ENCODE measurements around the gene CYP27C1.

CYP27C1 gene

GRCh38 chr2:127169066-127169660 is 50.9 kb downstream of the CYP27C1 start:
- H3K36me3 ChIP-seq (replicated peaks; ENCODE audit: low read depth, low read length): no peaks in the 10 kb centered on the region
- H3K27ac ChIP-seq (ENCODE audit: low read length): no peak overlapping the region

GRCh38 chr2:127166231-127166860 is 53.8 kb downstream of the CYP27C1 start:
- no peak for TF ChIP-seq EZH2phosphoT487 (IDR thresholded peaks at IDR 0.05; ENCODE audit: low read depth)
- TF ChIP-seq CTCF (IDR thresholded peaks at IDR 0.05; ENCODE audit: low read depth, low read length): no peak

More at GRCh38 chr2:127169066-127169660, 50.9 kb downstream of the CYP27C1 start:
- TF ChIP-seq CTCF (IDR thresholded peaks at IDR 0.05; ENCODE audit: low read depth, low read length): no peak
- TF ChIP-seq EZH2phosphoT487 (IDR thresholded peaks at IDR 0.05; ENCODE audit: low read depth): no peak
- no peak overlapping the region for H3K9ac ChIP-seq (ENCODE audit: low read length)
- no peak overlapping the region for H2AFZ ChIP-seq (ENCODE audit: low read depth, low read length)
- no peak overlapping the region for H3K4me3 ChIP-seq (ENCODE audit: low read length)
- 0 out of 2 replicates have a peak, but pooled peaks cover 4% of the 10 kb centered on the region for H3K27me3 ChIP-seq (ENCODE audit: low read depth, low read length)
- no peaks in the 10 kb centered on the region for H4K20me1 ChIP-seq (ENCODE audit: insufficient read depth, low read length)
- no peaks in the 10 kb centered on the region for H3K9me3 ChIP-seq (ENCODE audit: insufficient read depth, low read length)
- H3K79me2 ChIP-seq (ENCODE audit: low read length): no peaks in the 10 kb centered on the region
- H3K4me1 ChIP-seq (ENCODE audit: low read length): no peaks in the 10 kb centered on the region
- H3K4me2 ChIP-seq (ENCODE audit: low read length): no peak overlapping the region

GRCh38 chr2:127165539-127165935 is 54.6 kb downstream of the CYP27C1 start:
- no peak overlapping the region for H2AFZ ChIP-seq (ENCODE audit: low read depth, low read length)
- no peak overlapping the region for H3K9ac ChIP-seq (ENCODE audit: low read length)
- H3K79me2 ChIP-seq (ENCODE audit: low read length): no peaks in the 10 kb centered on the region
- TF ChIP-seq EZH2phosphoT487 (IDR thresholded peaks at IDR 0.05; ENCODE audit: low read depth) (no peak), CTCF (IDR thresholded peaks at IDR 0.05; ENCODE audit: low read depth, low read length) (no peak)
- H3K27me3 ChIP-seq (ENCODE audit: low read depth, low read length): peaks cover 12% of the 10 kb centered on the region; the same call in 1 of the 2 replicates
- H3K9me3 ChIP-seq (ENCODE audit: insufficient read depth, low read length): no peaks in the 10 kb centered on the region
- no peak overlapping the region for H3K4me2 ChIP-seq (ENCODE audit: low read length)
- H3K36me3 ChIP-seq (replicated peaks; ENCODE audit: low read depth, low read length): no peaks in the 10 kb centered on the region
- H3K27ac ChIP-seq (ENCODE audit: low read length): no peak overlapping the region
- H3K4me3 ChIP-seq (ENCODE audit: low read length): no peak overlapping the region
- no peaks in the 10 kb centered on the region for H3K4me1 ChIP-seq (ENCODE audit: low read length)
- no peaks in the 10 kb centered on the region for H4K20me1 ChIP-seq (ENCODE audit: insufficient read depth, low read length)

More at GRCh38 chr2:127166231-127166860, 53.8 kb downstream of the CYP27C1 start:
- no peak overlapping the region for H3K9ac ChIP-seq (ENCODE audit: low read length)
- H4K20me1 ChIP-seq (ENCODE audit: insufficient read depth, low read length): no peaks in the 10 kb centered on the region
- no peak overlapping the region for H3K27ac ChIP-seq (ENCODE audit: low read length)
- H3K9me3 ChIP-seq (ENCODE audit: insufficient read depth, low read length): no peaks in the 10 kb centered on the region
- no peaks in the 10 kb centered on the region for H3K36me3 ChIP-seq (replicated peaks; ENCODE audit: low read depth, low read length)
- peaks cover 8% of the 10 kb centered on the region; the same call in 1 of the 2 replicates for H3K27me3 ChIP-seq (ENCODE audit: low read depth, low read length)
- no peaks in the 10 kb centered on the region for H3K79me2 ChIP-seq (ENCODE audit: low read length)
- H3K4me1 ChIP-seq (ENCODE audit: low read length): no peaks in the 10 kb centered on the region
- H3K4me2 ChIP-seq (ENCODE audit: low read length): no peak overlapping the region
- no peak overlapping the region for H3K4me3 ChIP-seq (ENCODE audit: low read length)
- no peak overlapping the region for H2AFZ ChIP-seq (ENCODE audit: low read depth, low read length)

- Histone ChIP-seq H3K27ac (ENCODE audit: low read length) (no peak overlapping the region), H3K9me3 (ENCODE audit: insufficient read depth, low read length) (no peaks in the 10 kb centered on the region), H3K79me2 (ENCODE audit: low read length) (no peaks in the 10 kb centered on the region), H4K20me1 (ENCODE audit: insufficient read depth, low read length) (no peaks in the 10 kb centered on the region), H3K36me3 (replicated peaks; ENCODE audit: low read depth, low read length) (no peaks in the 10 kb centered on the region), H2AFZ (ENCODE audit: low read depth, low read length) (no peak overlapping the region), H3K4me1 (ENCODE audit: low read length) (no peaks in the 10 kb centered on the region), H3K4me2 (ENCODE audit: low read length) (no peak overlapping the region), H3K9ac (ENCODE audit: low read length) (no peak overlapping the region), H3K4me3 (ENCODE audit: low read length) (no peak overlapping the region), H3K27me3 (ENCODE audit: low read depth, low read length) (peaks cover 12% of the 10 kb centered on the region; the same call in 1 of the 2 replicates)
- TF ChIP-seq EZH2phosphoT487 (IDR thresholded peaks at IDR 0.05; ENCODE audit: low read depth) (no peak), CTCF (IDR thresholded peaks at IDR 0.05; ENCODE audit: low read depth, low read length) (no peak)
Observed at GRCh38 chr2:127164761-127165538, 55.1 kb downstream of the CYP27C1 start.
